ENCODE data around the gene TM9SF4. TPM values are rescaled to one million over a fixed set of nuclear protein-coding genes. Genes with fewer than 3 reads are reported as not detected.
A peak's percentile ranks its signal among the peaks of the same experiment; 100 is the strongest.

The TM9SF4 gene
- total RNA-seq, 1 donor from 2014 or later: 99.4 TPM

DNA sequence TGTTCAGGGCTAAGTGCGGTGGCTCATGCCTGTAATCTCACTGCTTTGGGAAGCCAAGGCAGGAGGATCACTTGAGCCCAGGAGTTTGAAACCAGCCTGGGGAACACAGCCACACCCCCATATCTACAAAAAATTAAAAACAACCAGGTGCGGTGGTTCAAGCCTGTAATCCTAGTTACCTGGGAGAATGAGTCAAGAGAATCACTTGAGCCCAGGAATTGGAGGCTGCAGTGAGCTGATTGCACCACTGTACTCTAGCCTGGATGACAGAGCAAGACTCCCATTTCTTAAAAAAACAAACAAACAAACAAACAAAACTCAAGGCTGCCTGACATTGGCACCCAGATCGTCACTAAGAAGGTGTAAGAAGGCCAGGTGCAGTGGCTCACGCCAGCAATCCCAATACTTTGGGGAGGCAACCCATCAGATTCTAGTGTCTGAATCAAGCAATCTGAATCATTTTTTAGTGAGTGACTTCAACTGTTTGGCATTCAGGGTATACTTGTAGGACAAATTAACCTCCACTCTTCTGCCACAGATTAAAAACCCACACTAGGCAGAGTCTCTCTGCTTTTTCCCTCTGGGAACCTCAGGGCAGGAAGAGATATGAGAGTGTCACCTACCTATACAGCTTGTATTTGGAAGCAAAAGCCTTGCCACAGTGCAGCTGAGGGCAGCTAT is 91.9 kb downstream of the TM9SF4 start:
- Mint-ChIP-seq H3K9me3 (no peaks in the 10 kb centered on the region), H3K36me3 (peaks cover 25% of the 10 kb centered on the region), H3K27me3 (no peaks in the 10 kb centered on the region), H3K27ac (no peak overlapping the region), H3K4me3 (no peak overlapping the region), H3K4me1 (ENCODE audit: unreplicated experiment) (peaks cover 45% of the 10 kb centered on the region)
- TF ChIP-seq, protein P1, sequence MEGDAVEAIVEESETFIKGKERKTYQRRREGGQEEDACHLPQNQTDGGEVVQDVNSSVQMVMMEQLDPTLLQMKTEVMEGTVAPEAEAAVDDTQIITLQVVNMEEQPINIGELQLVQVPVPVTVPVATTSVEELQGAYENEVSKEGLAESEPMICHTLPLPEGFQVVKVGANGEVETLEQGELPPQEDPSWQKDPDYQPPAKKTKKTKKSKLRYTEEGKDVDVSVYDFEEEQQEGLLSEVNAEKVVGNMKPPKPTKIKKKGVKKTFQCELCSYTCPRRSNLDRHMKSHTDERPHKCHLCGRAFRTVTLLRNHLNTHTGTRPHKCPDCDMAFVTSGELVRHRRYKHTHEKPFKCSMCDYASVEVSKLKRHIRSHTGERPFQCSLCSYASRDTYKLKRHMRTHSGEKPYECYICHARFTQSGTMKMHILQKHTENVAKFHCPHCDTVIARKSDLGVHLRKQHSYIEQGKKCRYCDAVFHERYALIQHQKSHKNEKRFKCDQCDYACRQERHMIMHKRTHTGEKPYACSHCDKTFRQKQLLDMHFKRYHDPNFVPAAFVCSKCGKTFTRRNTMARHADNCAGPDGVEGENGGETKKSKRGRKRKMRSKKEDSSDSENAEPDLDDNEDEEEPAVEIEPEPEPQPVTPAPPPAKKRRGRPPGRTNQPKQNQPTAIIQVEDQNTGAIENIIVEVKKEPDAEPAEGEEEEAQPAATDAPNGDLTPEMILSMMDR (conservative IDR thresholded peaks at IDR 0.05): no peak
- DNase-seq (ENCODE audit: extremely low spot score, unreplicated experiment): no peak

DNA sequence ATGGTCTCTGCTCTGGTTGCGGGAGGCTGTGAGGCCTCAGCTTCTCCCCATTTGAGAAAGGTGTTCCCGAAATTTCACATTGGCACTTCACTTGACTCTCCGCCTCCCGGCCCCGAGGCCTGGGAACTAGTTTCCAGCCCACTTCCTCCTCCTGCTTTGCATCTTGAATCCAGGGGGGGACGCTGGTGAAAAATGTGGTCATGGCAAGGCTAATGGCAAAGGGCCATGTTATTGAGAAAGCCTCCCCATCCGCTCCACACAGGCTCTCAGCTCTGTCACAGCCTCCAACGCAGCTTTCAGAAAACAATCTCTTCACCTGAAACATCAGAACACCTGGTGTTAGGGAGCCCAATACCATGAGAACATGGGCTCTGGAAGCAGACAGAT is 92.5 kb downstream of the TM9SF4 start:
- TF ChIP-seq, protein P1 (conservative IDR thresholded peaks at IDR 0.05): no peak
- Mint-ChIP-seq H3K36me3 (peaks cover 25% of the 10 kb centered on the region), H3K4me3 (no peak overlapping the region), H3K9me3 (no peaks in the 10 kb centered on the region), H3K4me1 (ENCODE audit: unreplicated experiment) (peaks cover 50% of the 10 kb centered on the region), H3K27me3 (no peaks in the 10 kb centered on the region), H3K27ac (peak overlapping the region; percentile 41)
- DNase-seq (ENCODE audit: extremely low spot score, unreplicated experiment): no peak

DNA sequence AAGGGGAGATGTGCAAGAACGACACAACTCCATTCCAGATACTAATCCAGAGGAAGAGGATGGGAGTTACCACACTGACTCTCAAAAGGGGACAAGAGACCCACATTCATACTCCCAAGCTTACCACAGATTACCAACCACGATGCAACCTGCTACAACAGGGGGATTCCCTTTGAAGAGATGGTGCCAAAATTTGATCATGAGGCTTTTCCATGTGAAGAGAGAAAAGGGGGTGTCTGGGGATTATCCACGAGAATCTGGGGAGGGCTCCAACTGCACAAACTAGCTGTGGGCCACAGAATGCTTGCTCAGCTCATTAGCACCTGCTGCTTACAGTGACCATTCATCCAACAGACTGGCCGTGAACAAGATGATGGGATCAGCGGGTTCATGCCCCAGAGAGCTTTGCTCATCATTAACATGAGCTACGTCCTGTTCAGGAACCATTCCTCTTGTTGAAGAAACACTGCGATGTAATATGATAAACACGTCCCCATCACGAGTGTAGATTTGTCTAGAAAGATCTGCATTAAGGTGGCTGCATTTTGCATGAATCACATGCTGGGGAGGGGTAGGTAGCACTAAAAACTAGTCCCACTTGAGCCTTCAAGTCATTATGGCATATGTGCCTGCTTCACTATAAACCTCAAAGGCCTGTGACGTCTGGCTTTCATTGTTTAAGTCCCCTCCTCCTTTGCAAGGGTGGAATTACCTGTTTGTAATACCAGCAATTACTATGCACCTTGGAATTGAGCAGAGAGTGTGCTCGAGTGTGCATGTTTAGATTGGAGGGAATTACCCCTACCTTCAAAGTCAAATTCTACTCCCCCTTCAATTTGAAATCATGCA is 94.1 kb downstream of the TM9SF4 start:
- Mint-ChIP-seq H3K27me3 (no peaks in the 10 kb centered on the region), H3K9me3 (no peaks in the 10 kb centered on the region), H3K4me1 (ENCODE audit: unreplicated experiment) (peaks cover 50% of the 10 kb centered on the region), H3K36me3 (peaks cover 15% of the 10 kb centered on the region), H3K4me3 (peak overlapping the region; percentile 99), H3K27ac (peak overlapping the region; percentile 97)
- DNase-seq (ENCODE audit: extremely low spot score, unreplicated experiment): no peak
- TF ChIP-seq, protein P1 (conservative IDR thresholded peaks at IDR 0.05): no peak

DNA sequence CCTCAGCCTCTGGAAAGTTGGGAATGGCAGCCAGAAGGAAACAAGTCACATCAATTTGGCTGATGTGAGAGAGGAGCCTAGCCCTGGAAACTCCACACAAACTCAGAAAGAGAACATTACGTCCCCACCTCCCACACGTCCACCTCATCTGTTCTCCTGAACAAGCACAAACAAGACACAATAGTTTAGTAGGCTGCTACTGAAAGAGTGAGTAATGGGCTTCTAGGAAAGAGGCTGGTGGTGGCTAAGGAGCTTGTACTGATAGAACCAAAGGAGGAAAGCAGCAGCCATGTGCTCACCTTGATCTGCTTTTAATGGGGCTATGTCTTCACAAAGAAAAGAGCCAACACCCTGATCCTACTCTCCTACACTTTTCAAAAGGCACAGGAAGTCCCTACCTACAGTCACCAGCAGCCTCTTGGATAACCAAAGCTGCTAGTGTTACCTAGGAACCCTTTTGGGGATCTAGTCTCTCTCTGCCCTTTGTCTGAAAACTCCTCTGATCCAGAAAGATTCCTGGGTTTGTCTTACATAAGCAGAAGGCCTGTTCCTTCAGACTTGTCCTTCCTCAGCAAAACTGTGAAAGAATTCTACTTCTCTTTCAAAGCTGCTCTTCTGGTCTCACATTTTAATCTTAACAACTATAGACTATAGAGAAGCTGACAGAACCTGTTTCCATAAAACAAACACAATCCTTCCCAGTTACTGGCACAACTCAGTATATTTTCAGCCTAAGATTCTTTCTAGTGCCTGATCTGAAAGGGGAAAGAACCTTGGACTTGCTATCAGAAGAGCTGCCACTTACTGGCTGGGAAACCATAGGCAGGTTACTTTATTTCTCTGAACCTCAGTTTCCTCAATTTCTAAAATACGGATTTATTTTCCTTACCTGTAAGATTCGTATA is 94.9 kb downstream of the TM9SF4 start:
- Mint-ChIP-seq H3K9me3 (no peaks in the 10 kb centered on the region), H3K36me3 (peaks cover 11% of the 10 kb centered on the region), H3K4me1 (ENCODE audit: unreplicated experiment) (peaks cover 56% of the 10 kb centered on the region), H3K27ac (peak overlapping the region; percentile 97), H3K4me3 (peak overlapping the region; percentile 99), H3K27me3 (no peaks in the 10 kb centered on the region)
- TF ChIP-seq, protein P1 (conservative IDR thresholded peaks at IDR 0.05): no peak
- no peak for DNase-seq (ENCODE audit: extremely low spot score, unreplicated experiment)

DNA sequence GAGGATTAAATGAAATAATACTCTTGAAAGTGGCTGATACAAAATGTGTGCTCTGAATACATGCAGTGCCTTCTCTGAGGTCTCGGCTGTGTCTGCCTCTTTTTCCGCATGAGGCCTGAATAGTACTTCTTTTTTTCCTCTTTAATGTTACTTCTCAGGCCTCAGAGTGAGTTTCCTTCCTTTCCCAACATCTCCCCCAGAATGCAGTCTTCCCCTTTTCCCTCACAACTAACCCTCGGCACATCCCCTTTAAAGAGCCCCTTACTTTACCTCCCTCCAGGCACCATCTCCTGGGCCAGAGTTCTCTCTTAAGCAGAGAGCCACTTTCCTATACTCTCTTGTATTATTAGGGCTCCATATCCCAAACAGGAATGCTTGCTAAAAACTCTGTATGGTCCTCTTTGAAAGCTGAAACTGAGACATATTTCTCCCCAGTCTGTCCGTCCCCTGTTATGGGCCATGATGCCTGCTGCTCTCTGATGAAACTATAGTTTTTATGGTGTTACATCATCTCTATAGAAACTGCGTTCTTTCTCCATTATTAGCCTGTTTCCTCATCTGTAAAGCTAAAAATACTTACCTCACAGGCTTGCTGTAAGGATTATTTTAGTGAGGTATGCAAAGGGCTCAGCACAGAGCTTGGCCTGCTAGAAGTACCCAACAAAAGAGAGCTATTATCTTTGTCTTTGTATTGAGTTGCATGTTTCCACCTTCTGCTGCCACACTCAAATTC is 95.8 kb downstream of the TM9SF4 start:
- Mint-ChIP-seq H3K27ac (peak overlapping the region; percentile 97), H3K9me3 (no peaks in the 10 kb centered on the region), H3K4me1 (ENCODE audit: unreplicated experiment) (peaks cover 58% of the 10 kb centered on the region), H3K27me3 (no peaks in the 10 kb centered on the region), H3K36me3 (peaks cover 11% of the 10 kb centered on the region), H3K4me3 (peak overlapping the region; percentile 99)
- TF ChIP-seq, protein P1 (conservative IDR thresholded peaks at IDR 0.05): no peak
- no peak for DNase-seq (ENCODE audit: extremely low spot score, unreplicated experiment)

Measured in type B pancreatic cell (in vitro differentiated cells).